ENCODE data around the gene VEPH1.
A peak's percentile ranks its signal among the peaks of the same experiment; 100 is the strongest.

Gene VEPH1

DNA sequence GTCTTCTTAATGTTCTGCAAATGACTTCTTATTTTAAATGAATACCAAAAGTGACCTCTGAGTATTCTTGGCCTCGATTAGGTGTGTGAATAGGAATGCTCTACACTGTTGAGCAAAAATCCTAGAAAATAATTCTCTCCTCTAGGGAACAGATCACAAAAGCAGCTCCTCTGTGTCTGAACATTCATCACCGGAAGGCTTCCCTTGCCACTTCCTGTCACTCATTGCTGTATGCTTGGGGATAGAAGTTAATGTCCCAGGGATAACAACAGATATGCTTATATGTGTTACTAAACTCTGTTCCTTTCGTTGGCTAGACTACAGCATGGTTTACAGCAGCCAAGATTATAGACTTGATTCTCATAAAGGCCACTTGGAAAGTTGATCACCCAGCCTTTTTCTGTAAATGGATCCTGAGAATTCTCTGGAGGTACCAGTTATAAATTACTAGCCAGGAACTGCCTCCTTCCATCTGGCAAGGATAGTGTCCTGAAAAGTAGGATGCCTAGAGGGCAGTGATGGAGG, 82.5 kb downstream of the VEPH1 start:
- no peak for DNase-seq

DNA sequence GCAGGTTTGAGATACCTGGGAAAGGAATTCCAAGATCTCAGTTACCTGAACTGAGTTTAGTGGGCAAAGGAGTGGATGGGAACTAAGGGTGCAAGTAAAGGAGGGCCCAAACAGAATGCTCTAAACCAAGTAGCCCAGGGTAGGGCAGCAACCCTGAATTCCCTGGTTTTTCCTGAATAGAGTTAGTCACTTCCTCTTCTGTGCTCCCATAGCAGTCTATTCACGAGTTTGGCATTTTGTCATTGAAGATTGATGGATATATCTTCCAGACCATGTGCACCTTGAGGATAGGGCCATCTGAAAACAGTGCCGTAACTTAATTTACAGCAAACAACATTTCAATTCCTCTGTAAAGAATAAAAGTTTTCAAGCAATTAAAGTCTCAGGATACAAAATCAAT, 85.1 kb downstream of the VEPH1 start:
- no peak for DNase-seq

DNA sequence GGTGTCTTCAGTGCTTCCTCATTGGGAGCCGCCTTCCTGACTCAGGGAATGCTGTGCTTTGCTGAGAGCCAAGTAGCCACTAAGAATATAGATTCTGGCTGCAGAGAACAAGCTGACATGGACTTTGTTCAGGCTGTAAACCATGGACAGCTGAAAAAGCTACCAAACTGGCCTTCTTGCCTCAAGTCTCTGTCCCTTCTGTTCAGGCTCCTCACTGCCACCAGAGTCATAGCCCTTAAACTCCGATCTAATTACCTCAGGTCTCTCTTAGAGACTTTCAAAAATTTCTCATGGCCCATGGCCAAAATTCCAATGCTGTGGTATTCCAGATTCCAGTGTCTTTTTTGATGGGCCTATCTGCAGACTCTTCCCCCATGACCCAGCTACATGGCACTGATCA, 86.0 kb downstream of the VEPH1 start:
- no peak for DNase-seq

DNA sequence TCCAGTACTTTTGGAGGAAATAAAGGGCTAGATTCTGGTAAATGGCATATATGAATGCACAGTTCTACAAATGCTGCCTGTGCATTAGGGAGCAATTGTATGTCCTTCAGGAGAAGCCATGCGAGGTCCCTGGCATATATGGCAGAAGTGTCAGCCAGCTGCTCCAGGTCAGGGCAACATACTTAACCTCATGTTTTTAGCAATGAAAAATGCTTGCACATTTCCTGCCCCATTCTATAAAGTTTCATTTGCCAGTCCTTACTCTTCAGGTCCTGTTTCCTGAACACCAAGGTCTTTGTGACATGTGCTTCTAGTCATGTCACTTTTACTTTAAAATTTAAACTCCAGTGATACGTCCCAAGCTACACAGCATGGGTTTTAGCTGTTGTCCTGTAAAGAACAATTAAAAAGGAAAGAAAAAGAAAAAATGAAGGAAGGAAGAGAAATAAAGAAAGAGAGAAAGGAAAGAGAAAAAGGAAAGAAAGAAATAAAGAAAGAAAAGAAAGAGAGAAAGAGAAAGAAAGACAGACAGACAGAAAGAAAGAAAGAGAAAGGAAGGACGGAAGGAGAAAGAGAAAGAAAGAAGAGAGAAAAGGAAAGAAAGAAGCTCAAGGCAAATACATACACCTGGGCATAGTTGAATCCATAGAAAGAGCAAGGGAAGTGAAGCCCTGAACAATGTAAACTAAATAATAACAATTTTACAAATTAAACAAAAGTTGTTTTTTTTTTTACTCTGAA, 86.7 kb downstream of the VEPH1 start:
- no peak for DNase-seq

DNA sequence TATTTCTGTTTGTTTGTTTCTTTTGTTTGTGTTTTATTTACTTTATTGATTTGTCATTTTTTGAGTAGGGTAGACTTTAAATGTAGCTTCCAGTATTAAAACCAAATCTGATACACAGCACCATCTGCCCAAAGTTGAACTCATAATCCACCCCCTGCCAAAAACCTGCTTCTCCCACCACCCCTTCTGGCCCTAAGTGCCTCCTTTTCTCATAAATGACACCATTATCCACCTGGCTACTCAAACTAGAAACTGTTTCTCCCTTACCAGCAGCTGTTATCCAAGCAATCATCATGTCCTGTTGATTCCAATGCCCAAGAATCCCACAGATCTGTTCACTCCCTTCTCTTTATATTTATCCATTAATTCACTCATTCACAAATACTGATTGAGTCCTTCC, 88.4 kb downstream of the VEPH1 start:
- peak; percentile 90 for DNase-seq

DNA sequence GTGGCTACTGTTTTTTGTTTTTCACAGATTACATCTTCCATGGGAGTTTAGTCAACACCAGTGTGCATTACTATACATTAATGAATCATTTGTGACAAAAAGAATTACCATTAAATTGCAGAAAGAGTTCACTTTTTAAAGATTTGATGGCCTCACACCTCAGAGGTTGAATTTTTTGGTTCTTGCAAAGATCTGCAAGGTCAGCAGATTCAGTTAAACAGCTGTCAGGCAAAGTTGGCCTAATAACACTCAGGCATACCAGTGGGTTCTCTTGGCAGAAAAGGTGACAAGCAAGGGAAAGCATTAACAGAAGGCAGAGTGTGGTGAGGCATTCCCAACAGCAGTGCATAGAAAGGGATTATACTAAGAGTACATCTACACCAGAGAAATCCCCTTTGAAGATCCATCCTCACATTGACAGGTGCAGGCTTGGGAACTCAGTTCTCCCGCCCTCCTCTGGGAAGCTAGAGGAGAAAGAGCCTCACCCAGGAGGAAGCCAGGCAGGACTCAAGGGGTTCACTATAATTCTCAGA, 90.8 kb downstream of the VEPH1 start:
- peak; percentile 48 for DNase-seq

DNA sequence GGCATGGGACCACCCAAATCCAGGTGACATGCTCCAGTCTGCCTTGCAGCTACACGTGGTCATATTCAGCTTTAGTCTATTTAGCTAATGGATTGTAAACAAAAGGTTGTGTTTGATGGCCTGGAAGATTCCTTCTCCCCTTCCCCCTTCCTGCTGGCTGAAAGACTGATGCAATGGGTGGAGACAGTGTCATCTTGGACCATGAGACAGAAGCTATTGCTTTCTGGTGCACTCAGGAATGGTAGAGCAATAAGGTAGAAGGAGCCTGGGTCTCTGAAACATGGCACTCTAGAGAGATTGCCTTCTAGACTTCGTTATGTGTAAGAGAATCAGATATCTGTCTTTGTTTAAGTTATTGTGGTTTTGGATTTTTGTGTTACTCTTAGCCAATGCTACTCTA, 92.3 kb downstream of the VEPH1 start:
- DNase-seq = no peak

DNA sequence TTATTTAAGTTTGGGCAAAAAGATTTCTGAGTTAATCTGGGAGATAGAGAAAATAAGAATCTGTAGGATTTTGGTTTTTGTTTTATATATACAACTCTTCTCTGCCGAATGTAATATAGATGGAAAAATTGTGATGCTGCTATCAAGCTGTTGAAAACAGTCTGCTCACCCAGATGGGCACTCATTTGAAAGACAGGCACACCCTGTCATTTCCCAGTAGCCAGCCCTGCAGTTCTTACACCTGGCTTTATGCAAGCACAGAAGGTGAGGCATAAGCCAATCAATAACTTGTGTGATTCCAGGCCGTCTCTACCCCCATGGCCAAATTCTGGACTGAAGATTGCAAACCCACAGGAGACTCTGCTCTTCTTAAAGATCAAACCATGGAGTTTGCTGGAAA, 93.7 kb downstream of the VEPH1 start:
- DNase-seq = peak; percentile 46

DNA sequence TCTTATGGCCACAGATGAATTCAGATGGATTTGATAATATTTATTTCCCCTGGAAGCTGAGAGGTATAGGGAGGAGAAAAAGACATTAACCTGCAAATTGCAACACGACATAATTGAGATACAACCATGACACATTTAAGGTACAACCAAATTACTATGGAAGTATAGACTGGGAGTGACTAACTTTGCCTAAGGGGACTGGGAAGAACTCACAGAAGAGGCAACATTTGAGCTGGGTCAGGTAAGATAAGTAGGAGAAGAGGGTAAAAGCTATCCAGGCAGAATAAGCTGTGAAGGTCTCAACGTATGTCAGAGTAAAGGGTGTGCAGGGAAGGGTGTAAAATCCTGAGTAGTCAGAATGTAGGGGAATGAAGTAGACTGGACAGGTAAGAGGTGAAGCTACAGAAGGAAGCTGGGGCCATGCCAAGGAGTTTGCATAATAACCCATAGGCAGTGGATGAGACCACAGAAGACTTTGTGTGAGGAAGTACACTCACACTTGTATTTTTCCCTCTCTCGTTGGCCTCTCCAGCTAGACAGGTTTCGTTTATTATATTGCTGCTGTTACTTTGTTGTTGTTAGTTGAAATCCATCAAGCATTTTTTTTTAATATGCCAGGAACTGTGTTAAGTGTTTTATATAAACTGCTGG, 94.6 kb downstream of the VEPH1 start:
- no peak for DNase-seq

DNA sequence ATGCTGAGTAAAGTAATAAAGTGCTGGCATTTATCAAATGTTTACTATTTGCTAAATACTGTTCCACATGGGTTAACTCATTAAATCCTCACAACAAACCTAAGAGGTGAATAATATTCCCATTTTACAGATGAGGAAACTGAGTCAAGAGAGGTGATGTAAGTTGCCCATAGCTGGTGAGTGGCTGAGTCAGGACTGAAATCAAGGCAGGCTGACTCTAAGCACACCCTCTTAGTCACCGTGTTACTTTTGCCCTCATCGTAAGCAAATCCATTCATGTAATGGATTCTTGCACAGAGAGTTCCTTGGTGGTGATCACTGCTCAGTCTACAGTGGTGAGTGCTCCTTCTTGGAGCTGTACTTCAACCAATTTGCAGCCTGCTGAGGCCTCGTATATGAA, 95.4 kb downstream of the VEPH1 start:
- DNase-seq = no peak

DNA sequence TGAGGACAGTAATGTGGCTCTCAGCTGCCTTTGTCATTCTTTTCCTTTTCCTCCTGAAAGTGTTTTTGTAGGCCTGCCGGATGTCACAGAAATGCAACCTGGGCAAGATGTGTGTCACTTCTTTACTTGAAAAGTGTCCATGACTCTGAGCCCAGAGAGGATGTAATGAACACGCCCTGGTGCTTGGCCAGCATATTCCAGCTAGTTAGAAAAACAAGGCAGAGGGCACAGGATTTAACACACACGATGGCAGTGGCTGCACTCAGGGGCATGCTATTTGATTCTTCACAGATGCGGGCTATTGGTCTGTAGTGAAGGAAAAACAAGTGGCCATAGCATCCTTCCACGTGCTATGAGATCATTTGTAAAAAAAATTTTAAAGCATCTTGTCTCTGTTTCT, 96.8 kb downstream of the VEPH1 start:
- DNase-seq = no peak

DNA sequence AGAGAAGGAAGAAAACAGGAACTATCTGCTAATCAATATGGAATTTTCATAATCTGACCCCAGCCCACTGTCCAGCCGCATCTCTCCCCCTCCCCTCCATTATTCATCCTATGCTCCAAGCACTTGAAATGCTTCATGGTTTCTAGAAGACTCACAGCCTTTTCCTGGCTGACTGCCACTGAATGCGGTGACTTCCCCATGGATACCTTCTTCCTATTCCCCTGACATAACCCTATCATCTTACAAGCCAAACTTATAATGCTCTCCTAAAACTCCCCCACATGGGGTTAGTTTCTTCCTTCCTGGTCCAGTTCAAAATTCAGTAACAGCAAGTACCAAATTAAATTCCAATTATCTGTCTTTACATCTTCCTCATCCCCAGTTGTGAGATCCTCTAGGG, 97.8 kb downstream of the VEPH1 start:
- DNase-seq = no peak

DNA sequence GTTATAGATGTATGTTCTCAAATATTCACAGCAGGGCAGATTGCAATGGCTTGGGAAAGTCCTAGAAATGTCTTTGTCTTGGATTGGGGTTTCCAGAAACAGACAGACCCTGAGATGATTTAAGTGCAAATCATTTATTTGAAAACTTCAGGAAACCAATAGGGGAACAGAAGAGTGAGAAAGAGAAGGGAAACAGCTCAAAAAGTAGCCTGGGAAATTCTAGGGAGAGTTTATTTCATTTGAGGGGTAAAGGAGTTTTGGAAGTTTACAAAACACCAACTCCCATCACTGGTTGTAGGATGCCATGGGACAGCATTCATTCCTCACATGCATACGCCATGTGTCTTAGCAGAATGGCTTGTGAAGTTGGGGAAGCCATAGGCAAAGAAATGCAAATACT, 98.8 kb downstream of the VEPH1 start:
- DNase-seq = no peak

DNA sequence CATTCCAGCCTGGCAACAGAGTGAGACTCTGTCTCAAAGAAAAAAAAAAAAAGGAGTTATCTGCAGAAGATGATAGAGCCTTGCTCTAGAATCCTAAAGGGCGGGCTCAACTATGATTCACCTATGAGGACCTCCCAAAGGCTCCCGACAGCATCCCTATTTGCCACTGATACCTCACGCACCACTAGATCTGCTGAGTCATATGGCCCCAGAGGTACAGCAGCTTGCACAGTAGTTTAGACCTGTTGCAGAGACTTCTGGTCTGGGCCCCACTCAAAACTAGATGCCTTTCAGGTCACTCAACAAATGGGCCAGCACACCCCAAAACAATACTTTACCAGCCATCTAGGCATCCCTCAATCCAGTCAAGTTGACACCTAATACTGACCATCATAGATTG, 104.6 kb downstream of the VEPH1 start:
- no peak for DNase-seq

DNA sequence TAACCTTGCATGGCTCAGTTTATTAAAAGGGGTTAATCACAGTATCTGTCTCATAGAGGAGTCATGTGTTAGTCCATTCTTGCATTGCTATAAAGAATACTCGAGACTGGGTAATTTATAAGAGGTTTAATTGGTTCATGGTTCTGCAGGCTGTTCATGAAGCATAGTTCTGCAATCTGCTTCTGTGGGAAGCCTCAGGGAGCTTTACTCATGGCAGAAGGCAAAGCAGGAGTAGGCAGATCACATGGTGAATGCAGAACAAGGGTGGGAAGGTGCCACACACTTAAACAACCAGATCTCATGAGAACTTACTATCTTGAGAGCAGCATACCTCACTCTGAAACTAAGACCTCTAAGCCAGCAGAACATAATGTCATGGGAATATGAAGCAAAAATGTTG, 108.8 kb downstream of the VEPH1 start:
- DNase-seq = no peak

DNA sequence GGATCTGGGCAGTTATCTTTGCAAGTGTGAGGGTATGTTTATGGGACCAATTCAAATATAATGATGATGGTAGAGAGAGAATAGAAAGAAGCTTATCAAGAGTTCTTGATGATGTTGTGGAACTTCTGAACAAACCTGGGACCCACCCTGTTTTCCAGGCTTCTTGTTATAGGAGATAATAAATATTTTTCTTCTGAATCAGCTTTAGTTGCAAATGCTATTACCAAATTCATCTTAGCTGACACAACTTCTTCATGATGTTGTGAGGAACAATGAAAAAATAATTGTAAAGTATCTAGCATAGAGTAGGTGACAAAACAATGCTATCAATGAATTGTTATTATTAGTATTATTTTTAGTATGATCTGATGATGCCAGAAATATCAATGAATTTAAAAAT, 110.1 kb downstream of the VEPH1 start:
- no peak for DNase-seq

DNA sequence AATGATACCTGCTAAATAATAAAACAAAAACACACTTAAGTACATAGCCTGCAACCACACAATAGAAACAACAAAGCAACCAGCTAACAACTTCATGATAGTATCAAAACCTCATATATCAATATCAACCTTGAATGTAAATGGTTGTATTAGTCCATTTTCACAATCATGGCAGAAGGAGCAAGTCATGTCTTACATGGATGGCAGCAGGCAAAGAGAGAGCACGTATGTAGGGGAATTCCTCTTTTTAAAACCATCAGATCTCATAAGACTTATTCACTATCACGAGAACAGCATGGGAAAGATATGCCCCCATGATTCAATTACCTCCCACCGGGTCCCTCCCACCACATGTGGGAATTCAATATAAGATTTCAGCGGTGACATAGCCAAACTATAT, 111.1 kb downstream of the VEPH1 start:
- DNase-seq = no peak

DNA sequence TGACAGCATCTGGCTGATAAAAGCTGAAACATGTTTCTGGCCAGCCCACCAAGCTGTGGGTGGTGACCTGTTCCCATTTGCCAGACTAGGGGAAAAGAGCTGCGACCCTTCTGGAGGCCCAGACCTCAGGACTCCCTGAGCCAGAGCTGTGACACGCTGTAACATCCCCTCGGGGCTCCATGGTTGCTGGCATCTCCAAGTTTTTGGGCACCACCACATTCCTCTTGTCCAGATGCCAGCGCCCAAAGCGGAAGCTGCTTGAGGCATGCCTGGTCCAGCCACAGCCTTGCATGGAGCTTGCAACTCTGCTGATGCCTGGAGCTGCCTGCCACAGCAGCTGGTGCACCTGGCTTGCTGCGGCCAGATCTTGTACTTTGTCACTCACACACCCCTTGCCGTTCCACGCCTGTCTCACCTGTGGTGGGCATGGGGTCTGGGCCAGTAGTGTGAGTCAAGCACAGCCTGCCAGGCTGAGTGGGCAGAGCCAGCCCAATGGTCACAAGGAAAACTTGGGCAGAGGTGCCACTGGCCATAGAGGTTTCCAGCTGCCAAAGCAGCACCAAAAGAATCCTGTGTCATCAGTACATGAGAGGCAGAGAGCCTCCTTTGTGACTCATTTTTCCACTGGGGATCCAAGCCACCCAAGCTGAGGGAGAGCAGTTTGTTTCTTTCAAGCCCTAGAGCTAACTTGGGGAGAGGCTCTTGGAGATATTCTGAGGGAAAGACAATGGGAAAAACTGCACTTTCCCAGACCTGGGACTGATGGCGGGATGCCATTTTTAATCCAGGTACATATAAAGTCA, 112.3 kb downstream of the VEPH1 start:
- DNase-seq = no peak

DNA sequence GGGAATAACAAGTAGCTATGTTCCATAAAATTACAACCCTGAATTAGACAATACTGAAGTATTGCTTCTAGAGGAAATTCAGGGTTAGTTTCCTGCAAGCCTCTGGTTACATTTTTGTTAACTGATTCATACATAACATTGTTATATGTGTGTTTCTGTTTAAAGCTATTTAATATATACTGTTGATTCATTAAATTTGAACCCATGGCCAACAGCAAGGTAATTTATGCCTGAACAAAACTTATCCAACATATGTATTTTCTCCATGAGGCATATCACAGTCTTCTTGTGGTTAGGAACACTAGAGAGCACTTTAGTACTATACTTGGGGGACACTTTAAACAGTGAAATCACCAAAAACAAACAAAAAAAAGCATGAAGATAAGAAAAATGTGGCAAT, 114.2 kb downstream of the VEPH1 start:
- no peak for DNase-seq

DNA sequence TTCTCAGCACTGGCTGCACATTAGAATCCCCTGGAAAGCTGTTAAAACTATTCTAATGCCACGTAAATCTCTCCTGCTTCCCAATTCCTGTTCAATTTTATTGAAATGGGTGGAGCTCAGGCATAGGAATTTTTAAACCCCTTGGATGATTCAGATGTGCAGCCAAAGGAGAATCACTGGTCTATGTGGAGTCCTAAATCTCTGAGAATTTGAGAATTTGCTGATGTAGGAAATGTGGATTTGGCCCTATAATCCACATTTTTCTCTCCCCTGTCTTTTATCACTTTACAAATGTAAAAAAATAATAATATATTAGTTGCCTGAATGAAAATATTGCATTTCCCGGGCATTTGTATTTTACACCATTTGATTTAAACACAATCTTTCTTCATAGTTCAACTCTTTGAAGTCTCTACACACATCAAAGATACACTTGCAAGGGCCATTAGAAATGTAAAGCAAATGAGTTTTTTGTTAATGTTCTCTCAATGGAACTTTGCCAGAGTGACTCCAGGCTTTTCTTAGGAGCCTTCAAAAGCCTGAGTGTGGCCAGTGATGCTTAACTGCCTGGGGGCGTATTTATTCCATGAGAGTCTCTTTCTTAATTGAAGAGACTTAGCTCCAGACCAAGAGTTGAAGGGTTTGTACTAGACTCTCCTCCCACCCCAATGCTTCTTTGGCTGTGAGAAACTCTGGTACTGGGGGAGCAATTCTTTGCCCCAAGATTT, 115.3 kb downstream of the VEPH1 start:
- no peak for DNase-seq

DNA sequence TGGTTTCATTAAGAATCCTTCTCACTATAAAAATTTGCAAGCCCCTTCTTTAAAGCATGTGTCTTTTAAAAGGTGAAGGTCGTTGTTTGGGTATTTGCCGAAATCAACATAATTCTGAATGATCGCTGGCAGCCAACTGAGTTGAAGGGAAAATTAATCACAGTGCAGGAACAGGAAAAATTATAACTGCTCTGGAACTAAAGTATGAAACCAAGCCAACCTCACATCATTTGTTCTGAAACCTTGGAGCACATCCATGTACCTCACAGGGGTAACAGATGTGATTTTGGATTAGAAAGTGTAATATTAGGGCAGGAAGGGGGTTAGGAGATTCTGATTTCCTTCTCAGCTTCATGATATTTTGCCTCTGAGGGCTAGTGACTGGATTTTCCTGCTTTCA, 118.7 kb downstream of the VEPH1 start:
- peak; percentile 84 for DNase-seq

DNA sequence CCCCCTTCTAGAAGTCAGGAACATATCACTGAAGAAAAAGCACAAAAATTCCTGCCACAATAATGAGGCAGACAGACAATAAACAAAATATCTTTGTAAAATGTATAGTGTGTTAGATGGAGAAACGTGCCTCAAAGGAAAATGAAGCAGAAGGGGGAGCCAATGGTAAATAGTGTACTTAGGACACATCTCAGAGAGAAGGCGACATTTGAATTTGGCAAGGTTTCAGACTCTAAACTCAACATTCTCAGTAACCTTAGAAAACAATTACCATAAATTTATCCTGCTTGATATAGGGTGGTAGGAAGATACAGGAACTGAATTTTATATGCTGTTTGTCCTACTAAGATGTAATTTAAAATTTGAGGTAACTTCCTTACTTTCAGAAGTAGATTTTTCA, 119.2 kb downstream of the VEPH1 start:
- DNase-seq = peak; percentile 53

DNA sequence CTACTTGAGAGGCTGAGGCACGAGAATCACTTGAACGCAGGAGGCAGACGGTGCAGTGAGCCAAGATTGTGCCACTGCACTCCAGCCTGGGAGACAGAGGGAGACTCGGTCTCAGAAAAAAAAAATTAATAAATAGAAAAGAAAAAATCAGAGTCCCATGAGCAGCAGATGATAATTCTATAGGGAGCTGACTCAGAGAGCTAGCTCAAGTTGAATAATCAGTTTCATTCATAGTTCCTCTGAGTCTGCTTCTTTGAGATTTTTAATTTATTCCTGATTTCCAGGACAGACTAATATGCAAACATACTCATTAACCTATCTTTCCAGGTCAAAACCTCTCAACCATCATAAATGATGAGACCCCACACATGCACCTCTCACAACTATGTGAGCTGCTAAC, 121.6 kb downstream of the VEPH1 start:
- DNase-seq = no peak

Measured in NCI-H1694 treated with DMSO at 0.1 percent for 48 hours (cell line).